H1 (cell line): ENCODE results near the gene ADPRH. TPM values are rescaled to one million over a fixed set of nuclear protein-coding genes. Genes with fewer than 3 reads are reported as not detected.

Experiments used
- CREB1 ChIP-seq: IDR thresholded peaks from 2 replicates; pipeline ENCODE4 v1.6.1; 2012; ENCODE audit warnings: inconsistent platforms
- FOSL1 ChIP-seq: IDR thresholded peaks from 2 replicates; pipeline ENCODE4 v1.6.1; 2011; ENCODE audit warnings: mild to moderate bottlenecking, low read depth, low read length, moderate library complexity; ENCODE audit not compliant: insufficient read depth
- POU5F1 ChIP-seq: IDR thresholded peaks from 2 replicates; pipeline ENCODE4 v1.6.1; 2011; ENCODE audit warnings: low read depth, mild to moderate bottlenecking, low read length, moderate library complexity
- SAP30 ChIP-seq: fragments of 300-600 bp; sonication (generic); IDR thresholded peaks from 2 replicates; pipeline ENCODE4 v1.7.1; 2012; ENCODE audit warnings: low read length, moderate library complexity, mild to moderate bottlenecking, inconsistent platforms; ENCODE audit not compliant: insufficient read depth, insufficient replicate concordance
- TAF1 ChIP-seq: IDR thresholded peaks from 2 replicates; pipeline ENCODE4 v1.6.1; 2011; ENCODE audit warnings: mild to moderate bottlenecking, low read depth, low read length
- TAF7 ChIP-seq: optimal IDR thresholded peaks from 2 replicates; pipeline ENCODE3; 2011; ENCODE audit warnings: low read depth, mild to moderate bottlenecking, inconsistent platforms, low read length, moderate library complexity, borderline replicate concordance
- YY1 ChIP-seq: IDR thresholded peaks from 2 replicates; pipeline ENCODE4 v1.6.1; 2011; ENCODE audit warnings: low read depth, mild to moderate bottlenecking, low read length
- polyA plus RNA-seq, 7 experiments: library from polyadenylated mRNA; depleted of rRNA in 3 of 7; stranded (reverse) in 5 of 7; unstranded in 2 of 7; fragments of >200 nt in 5 of 7; fragments of 200-250 nt in 2 of 7; gene quantifications; 1 replicate in 5 of 7; 2 replicates in 1 of 7; 4 replicates in 1 of 7; pipeline versions ENCODE4 v1.2.1 to v1.2.3, GENCODE V29; 2011 to 2013; ENCODE audit warnings: missing spikeins in 2 of 7, mixed read lengths in 2 of 7
- total RNA-seq: library from RNA; stranded (reverse); fragmentation: NEBNext Ultra II Directional; extraction: Animal tissue kit (Norgen Biotek cat#: 25700); gene quantifications from 2 replicates; pipeline ENCODE4 v1.2.1, GENCODE V29; 2021

The ADPRH gene
- total and polyA plus RNA-seq, 2 of the 8 experiments (the other 6 are each of a cell fraction or from before 2014, with no cell fraction given): 2.6 to 4.2 TPM

GRCh38 chr3:119592861-119593260 lies 13.6 kb downstream of the ADPRH start (continued):
- TF ChIP-seq SAP30 (no peak), YY1 (no peak), TAF1 (no peak), FOSL1 (no peak), CREB1 (no peak), TAF7 (no peak), POU5F1 (no peak)
